GM19324 (cell line): Measurements from ENCODE around the gene NR6A1.

Experiments
- ATAC-seq: cut with Tn5 transposase; IDR thresholded peaks from one replicate; pipeline ENCODE4 v1.9.1; 2021; ENCODE audit warnings: mild to moderate bottlenecking, moderate library complexity; ENCODE audit not compliant: unreplicated experiment, low FRiP score

The NR6A1 gene

GRCh38 chr9:124498499-124499146 is 272.5 kb downstream of the NR6A1 start:
- ATAC-seq: no peak

DNA sequence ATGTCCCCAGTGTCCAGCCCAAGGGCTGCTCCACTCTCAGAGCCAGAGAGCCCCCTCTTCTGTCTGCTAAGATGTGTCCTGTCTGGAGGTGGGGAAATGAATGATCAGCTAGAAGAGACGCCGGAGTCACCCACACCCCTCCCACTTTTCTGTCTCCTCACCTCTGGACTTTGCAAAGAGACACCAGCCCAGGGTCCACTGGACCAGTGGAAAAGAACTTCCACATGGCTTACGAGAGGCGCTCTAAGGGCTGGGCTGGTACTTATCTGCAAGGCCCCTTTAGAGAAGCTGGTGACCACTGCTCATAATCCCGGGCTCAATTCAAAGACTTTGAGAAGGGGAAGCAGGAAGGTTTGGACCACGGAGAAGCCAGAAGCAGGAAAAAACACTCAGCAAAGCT is 273.1 kb downstream of the NR6A1 start:
- no peak for ATAC-seq

DNA sequence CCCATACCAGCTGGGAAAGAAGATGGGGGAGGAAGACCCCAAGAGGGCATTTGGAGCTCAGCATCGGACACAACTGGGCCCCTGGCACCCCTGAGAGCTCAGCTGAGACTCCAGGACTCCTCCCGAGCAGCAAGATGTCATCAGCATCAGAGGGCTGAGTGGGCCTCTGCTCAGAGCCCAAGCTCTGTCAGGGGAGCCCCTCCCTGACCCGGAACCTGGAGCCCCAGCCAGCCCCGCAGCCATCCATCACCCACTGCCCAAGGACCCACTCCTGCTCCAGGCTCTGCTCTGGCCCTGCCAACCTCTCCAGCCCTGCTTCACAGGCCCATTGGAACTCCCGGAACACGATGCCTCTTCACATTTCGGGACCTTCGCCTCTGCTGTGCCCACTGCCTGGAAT is 273.7 kb downstream of the NR6A1 start:
- ATAC-seq: no peak

GRCh38 chr9:124496463-124496862 is 274.6 kb downstream of the NR6A1 start:
- ATAC-seq: no peak

- ATAC-seq: no peak
These were observed 275.0 kb downstream of the NR6A1 start for GRCh38 chr9:124496075-124496449.

DNA sequence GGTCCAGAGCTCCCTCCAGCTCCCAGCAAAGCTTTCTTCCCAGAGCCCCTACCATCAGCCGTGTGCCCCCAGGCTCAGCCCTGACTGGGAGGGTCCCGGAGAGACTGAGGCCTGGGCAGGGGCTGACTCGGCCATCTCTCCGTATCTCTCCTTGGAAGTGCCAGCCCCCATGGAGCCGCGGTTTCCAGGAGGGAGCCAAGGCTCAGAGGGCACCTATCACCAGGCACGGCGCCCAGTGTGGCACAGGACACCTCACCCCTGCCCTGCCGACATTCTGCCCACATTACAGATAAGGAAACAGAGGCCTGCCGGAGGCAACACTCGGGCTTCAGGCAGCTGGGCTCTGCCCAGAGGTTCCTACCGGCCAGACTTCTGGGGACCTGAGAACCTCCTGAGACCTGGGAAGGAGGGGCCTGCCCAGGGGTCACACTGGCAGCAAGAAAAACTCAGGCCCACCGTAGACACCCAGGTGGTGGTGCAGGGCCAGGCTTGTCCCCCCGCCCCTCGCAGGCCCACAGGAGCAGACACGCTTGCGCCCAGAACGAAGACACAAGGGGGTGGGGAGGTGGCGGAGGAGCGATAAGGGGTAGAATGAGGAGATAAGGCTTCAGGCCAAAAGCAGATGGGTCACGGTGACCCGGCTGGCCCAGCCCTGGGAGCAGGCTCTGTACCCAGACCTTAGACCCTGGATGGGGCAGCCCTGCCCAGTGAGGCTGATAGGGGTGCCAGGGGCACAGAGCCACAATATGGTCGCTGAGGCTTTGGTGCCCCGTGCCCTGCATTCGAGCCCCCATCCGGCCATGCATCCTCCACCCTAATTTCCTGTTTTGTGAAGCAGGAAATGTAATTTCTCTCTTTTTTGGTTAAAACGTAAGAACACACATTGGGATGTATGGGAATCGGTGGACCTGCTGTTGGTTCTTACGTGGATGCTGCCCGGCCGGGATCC is 275.7 kb downstream of the NR6A1 start:
- no peak for ATAC-seq

DNA sequence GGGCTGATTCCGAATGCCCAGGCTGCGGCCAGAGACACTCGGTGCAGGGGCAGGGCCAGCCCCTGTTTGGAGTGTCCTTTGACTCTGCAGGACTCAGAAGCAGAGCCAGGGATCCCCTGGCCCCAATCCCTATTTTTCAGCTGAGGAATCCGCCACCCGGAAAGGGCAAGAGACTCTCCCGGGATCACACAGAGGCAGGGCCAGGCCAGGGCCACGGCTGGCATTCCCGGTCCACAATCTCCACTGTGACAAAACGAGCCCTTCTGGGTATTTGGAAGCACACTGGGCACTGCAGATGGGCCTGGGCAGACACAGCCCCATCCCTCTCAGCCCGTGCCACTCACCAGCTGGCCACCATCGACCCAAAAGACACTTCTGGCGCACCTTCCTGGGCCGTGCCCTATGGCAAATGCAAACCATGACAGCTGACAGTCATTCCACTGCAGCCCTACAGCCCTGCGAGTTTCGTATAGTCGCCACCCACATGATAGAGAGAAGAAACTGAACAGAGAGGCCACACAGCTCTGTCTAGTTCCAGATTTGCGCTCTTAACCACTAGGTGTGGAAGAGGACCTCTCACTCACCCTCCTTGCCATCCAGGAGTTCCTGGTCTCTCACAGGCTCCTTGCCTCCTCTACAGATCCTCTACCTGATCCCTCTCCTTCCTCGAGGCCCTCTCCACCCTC is 277.2 kb downstream of the NR6A1 start:
- ATAC-seq: no peak

GRCh38 chr9:124493218-124493617 is 277.9 kb downstream of the NR6A1 start:
- ATAC-seq: no peak

GRCh38 chr9:124492818-124493217 is 278.3 kb downstream of the NR6A1 start:
- no peak for ATAC-seq

- no peak for ATAC-seq
These were observed 279.8 kb downstream of the NR6A1 start for GRCh38 chr9:124491049-124491975.

DNA sequence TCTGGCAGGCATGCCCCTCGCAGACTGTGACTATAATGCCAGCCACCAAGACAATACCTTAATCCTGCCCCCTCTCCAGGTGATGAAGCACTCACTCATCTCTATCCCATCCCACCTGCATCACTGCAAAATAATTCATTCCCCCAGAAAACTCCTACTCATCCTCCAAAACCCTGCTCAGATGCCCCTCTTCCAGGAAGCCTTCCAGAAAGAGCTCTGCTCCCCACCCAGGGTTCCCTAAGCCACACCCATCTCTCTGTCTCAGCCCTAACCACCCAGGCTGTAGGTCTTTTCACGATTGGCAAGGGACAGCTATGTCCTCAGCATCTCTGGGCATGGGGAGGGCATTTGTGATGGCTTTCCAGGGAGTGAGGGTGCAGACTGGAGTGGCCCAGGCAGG is 281.1 kb downstream of the NR6A1 start:
- ATAC-seq: no peak

- ATAC-seq: no peak
These were observed 281.9 kb downstream of the NR6A1 start for GRCh38 chr9:124489222-124489621.

DNA sequence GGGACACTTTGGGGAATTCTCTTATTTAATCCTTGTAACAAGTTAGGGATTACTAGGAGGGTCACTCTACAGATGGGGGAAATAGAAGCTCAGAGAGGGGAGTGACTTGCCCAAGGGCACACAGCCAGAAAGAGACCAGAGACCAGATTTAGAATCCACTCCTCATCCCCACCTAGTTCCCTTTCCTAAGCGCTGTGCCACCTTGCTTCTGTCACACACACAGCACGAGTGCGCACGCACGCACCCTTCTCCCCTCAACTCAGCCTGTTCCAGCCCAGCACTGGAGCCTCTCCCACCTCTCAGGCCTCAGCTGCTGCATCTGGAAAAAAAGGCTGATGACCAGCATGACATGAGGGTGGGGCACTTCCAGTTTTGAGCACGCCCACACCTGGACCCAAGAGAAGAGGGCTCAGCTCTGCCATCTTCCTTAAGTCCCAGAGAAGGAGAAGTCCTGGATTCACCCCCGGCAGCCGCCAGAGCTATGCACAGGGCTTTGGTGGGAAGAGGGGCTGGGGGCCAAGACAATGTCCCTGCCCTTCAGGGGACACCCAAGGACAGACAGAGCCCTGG is 282.4 kb downstream of the NR6A1 start:
- no peak for ATAC-seq

DNA sequence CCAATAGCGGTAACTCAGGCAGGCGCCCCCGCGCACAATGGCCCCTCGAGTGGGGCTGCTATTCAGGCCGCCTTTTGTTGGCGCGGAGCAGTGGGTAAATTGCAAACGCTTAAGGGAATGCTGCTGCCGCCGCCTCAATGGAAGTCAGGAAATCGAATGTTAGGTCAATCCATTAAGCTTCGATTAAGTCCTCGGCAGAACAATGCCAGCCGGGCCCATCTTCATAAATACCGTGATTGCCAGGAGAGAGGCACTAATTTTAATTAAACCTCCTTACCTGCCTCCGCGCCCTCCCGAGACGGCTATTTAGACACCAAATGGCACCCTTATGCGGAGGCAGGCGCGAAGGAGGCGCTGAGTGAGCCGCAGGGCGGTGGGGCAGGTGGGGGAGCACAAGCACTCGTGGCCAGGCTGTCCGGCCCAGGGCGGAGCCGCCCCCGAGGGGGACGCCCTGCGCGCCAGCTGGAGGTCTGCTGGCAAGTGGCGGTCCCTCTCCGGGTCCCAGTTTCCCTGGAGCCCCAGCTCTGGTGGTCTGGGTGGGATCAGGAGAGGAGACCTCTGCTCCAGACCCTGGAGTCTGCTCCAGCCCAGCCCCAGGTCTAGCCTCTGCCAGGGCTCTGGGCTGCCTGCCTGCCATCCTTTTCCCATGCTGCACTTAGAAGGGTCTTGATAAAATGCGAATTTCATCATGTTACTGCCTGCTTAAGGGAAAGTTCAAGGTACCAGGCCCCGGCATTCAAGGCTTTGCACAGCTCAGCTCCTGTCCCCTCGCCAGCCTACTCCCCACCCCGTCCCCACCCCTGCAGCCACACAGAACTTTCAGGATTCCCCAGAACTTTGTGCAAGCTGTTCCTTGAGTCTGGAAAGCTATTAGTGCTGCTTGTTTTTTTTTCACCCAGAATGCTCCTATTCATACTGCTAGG is 283.6 kb downstream of the NR6A1 start:
- ATAC-seq: no peak

DNA sequence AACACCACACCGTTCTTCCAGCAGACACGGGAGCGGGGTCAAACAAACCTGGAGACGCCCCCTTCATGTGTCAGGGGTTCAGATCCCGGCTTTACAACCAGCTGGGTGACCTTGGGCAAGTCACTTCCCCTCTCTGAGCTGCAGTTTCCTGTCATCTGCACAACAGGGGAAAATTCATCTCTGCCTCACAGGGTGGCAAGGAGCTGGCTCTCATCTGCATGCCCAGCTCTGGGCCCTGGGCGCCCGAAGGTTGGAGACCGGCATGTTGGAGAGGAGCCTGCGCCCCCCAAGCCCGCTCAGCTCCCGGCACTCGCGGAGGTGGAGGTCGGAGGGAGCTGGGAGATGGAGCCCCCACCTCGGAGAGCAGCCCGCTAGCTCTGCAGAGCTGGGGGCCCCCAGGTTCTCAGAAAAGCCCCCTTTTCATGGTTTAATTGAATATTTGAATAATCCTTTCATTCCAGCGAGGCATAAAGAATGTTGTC is 284.3 kb downstream of the NR6A1 start:
- ATAC-seq: no peak

DNA sequence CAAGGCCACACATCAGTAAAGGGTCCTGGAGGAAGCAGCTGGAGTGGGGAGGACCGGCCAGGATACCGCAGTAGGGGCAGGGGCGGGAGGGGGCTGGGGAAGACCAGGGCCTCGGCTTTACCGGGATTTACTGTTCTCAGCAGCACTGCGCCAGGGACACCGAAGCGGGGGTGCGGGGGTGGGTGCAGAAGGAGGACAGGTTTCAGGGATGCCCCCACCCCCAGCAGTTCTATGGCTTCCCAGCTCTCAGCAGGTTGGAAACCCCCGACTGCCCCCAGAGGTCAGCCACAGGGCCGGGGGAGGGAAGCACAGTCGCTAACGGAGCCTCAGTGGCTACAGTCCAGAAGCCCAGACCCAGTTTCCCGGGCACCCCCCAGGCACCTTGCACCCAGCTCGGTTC is 285.2 kb downstream of the NR6A1 start:
- no peak for ATAC-seq

DNA sequence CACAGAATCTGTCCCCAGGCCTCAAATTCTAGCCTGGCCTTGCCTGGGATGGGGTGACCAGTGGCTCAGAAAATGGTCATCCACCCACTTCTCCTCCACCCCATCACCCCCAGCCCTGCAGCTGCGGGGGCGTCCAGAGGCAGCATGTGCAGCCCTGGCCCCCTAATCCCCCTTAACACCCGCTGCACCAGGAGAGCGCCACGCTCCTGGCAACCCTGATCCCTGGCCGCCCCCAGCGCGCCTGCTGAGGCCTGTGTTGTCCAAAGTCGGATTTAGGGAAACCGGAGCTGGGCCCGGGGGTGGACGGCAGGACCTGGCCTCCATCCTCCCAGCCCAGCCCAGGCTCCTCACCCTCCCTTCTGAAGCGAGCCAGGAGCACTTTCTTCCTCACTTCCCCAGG is 285.9 kb downstream of the NR6A1 start:
- ATAC-seq: no peak

DNA sequence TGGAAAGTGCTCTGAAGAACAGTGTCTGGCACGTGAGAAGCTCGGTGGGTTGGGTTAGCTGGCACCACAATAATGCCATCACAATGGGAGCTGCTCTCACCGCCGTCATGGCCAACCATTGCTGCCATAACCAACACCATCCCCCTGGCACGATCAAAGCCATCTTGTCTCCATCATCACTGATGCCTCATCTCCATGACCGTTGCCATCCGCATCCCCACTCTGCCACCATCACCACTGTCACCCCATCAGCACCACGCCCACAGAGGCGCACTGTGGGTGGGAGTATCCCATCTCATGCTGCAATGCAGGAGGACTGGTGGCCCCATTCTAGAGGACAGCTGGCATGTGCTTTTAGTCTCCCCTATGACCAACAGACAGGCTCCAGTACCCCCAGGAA is 287.6 kb downstream of the NR6A1 start:
- ATAC-seq: no peak
